ENCODE measurements around the gene BCS1L.

The BCS1L gene, protein sequence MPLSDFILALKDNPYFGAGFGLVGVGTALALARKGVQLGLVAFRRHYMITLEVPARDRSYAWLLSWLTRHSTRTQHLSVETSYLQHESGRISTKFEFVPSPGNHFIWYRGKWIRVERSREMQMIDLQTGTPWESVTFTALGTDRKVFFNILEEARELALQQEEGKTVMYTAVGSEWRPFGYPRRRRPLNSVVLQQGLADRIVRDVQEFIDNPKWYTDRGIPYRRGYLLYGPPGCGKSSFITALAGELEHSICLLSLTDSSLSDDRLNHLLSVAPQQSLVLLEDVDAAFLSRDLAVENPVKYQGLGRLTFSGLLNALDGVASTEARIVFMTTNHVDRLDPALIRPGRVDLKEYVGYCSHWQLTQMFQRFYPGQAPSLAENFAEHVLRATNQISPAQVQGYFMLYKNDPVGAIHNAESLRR

DNA sequence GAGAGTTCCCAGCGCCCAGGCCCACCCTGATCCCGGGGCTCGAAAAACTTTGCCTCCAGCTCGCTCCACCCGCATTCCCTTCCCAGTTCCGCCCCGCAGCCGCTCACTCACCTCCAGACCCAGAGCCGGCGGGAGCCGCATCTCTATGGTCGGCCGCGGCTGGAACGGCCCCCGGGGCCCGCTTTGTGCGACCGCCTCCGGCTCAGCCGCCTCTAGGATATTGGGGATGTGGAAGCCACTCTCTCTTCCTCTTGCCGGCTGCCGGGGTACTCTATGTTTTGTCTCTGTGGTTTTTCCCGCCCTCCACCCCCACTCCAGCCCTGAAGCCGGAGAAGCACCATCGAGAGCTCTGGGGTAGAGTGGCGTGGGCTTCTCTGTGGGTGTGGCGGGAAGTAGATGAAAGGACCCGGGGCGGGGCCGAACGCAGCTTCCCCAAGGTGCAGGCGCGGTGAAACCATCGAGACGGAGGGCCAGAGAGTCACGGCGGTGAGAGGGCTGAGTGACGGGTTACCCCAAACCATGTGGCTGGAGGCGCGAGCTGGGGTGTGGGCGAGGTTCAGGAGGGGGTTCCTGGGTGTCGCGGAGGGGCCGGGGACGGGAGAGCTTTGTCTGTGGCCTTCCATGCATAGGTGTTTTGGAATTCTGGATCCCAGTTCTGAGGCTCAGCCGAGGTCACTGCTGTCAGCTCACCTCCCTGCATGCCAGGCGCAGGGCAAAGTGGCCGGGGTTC lies at the start of gene BCS1L, which contains the start of gene ZNF142:
Gene BCS1L, plus strand, starts transcription at position 426 of the 730 bp plus-strand sequence. CDS start 1,305 bp downstream, outside the sequence.
Gene ZNF142, minus strand, starts transcription at position 366 of the 730 bp plus-strand sequence. CDS start 3,194 bp downstream, outside the sequence.
- DNase-seq: peak; percentile 90

DNA sequence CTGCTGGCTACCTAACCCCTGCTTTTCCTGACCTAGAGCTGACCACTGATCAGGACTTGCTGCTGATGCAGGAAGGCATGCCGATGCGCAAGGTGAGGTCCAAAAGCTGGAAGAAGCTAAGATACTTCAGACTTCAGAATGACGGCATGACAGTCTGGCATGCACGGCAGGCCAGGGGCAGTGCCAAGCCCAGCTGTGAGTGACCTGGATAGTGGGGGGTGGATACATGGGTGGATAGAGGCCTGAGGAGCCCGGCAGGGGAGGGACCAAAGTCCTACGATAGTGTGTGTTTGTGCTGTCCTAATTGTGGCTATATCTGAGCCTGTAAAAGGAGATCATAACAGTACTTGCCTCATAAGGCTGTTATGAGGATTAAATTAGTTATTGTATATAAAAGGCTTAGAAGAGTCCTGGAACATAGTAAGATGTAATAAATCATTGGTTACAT lies 43.6 kb upstream of the BCS1L start:
- DNase-seq: no peak

DNA sequence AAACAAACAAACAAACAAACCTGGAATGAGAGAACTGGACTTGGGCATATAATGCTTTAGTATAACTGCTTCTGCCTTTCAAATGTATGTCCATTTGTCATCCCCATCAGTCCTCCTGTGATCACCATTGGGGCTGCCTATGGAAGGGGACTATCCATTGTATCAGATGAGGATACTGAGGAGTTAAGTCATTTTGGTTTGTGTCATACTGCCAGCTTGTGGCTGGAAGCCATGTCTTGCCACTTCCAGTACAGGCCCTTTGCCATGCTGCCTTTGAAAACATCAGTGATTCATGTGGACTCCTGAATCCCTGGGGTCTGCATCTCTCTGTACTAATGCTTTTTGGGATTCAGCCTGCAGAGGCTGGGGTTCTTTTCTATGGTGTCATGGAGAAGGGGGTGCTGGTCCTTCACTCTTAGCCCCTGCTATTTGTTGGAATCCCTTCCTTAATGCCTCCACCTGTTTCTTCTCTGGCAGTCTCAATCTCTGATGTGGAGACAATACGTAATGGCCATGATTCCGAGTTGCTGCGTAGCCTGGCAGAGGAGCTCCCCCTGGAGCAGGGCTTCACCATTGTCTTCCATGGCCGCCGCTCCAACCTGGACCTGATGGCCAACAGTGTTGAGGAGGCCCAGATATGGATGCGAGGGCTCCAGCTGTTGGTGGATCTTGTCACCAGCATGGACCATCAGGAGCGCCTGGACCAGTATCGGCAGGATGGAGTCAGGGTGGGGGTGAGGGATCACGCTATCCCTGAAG lies 41.2 kb upstream of the BCS1L start:
- peak; percentile 15 for DNase-seq

DNA sequence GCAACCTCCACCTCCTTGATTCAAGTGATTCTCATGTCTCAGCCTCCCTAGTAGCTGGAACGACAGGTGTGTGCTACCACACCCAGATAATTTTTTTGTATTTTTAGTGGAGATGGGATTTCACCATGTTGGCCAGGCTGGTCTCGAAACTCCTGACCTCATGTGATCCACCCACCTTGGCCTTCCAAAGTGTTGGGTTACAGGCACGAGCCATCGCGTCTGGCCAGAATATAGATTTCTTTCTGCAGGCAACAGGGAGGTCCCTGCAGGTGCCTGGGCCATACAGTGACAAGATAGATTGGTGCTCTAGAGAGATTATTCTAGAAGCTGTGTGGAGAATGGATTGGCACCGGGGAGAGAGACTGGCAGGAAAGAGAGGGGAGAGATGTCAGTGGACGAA lies 38.5 kb upstream of the BCS1L start:
- DNase-seq: no peak

DNA sequence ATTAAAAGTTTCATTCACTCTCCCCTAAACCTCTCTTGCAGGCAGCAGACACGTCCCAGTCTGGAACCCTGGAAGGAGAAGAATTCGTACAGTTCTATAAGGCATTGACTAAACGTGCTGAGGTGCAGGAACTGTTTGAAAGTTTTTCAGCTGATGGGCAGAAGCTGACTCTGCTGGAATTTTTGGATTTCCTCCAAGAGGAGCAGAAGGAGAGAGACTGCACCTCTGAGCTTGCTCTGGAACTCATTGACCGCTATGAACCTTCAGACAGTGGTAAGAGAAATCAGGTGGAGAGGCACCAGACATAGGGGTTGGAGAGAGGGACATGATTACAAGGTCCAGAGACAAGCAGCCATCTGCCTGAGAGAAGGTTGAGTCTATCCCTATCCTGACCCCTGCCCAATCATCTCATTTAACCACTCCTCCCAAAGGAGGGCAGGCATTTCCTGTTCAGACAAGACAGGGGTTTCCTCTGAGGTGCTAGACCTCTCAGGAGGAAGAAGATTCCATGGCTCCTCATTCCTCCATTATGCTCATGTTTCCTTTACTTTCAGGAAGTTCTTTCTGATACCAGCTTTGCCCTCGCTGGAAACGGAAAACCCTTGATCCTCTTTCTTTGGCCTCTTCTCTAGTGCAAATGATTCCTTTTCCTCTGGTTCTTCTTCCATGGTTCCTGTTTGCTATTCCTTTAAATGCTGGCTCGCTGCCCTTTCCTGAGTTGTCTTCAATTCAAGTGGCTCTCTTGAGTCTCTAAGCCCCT lies 36.7 kb upstream of the BCS1L start:
- no peak for DNase-seq

DNA sequence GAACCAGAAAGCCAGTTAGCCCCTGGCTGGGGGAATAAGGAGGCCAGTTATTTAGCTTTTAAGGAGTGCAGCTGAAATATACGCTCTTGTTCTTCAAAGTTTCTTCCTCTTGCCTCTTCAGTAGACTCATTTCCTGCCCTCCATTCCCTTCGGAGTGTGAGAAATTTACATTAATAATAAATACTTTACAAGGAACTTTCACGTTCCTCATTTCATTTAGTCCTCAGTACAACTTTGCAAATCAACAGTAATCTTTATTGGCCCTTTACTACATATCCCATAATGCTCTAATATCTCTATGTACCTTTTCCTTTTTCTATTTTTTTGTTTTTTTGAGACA lies 36.1 kb upstream of the BCS1L start:
- no peak for DNase-seq

DNA sequence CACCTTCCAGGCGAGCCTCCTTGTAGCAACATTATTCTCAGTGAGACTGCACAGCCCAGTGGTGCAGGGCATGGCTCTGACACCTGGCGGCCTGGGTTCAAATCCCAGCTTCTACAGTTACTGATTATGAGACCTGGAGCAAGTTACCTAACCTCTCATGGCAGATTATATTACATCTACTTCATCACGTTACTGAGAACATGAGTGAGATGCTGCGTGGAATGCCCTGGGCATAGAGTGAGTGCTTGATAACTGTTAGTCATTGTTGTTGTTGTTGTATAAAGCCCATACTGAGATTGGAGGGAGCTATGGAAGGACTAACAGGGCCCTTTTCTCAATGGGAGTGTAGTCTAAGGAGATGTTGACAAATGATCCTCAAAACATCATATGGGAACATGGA lies 33.1 kb upstream of the BCS1L start:
- no peak for DNase-seq

DNA sequence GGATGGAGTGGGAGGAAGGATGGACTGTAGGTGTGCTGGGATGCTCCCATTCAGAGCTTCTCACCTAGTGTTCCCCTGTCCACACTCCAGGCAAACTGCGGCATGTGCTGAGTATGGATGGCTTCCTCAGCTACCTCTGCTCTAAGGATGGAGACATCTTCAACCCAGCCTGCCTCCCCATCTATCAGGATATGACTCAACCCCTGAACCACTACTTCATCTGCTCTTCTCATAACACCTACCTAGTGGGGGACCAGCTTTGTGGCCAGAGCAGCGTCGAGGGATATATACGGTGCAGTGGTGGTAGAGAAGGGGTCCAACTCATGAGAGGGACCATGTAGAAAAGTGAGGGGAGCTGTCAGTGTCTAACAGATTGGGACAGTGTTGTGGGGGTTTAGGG lies 31.5 kb upstream of the BCS1L start:
- no peak for DNase-seq

DNA sequence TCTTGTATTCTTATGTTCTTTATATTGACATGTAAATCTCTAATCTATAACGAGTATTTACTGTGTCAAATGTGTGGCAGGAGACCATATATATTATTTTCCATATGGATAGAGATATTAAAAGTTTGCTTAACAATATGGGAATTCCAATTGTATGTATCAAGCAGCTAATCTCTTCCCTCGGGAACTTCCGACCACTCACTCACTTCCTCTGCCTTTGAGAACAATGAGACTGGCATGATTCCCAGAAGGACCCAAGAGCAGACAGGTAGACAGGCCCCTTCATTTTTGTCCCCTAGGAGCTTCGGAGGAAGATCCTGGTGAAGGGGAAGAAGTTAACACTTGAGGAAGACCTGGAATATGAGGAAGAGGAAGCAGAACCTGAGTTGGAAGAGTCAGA lies 27.6 kb upstream of the BCS1L start:
- DNase-seq: no peak

DNA sequence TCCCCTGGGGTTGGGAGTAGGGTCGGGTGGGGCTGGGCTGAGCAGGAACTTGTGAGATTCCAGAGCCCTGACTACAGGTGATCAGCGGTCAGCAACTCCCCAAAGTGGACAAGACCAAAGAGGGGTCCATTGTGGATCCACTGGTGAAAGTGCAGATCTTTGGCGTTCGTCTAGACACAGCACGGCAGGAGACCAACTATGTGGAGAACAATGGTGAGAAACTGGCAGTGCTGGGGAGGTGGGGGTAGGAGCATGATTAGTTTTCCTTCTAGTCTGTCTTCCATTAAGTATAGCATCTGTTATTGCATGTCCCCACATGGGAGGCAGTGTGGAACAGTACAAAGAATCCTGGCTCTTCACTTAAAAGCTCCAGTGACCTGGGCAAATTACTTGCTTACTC lies 23.8 kb upstream of the BCS1L start:
- DNase-seq: no peak

DNA sequence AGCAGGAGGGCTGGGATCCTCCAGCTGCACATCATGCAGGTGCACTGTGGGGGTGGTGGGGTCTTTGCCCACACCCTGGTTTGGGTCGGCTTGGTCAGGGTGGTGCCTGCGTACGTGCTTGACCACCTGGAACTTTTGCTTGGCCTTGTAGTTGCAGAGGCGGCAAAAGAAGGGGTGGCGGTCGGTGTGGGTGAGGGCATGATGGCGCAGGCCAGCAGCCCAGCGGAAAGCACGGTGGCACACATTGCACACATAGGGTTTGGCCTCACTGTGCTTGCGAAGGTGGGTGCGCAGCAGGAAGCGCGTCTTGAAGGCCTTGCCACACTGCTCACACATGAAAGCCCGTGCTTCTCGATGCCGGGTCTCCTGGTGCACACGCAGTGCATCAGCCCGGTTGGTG lies 21.1 kb upstream of the BCS1L start:
- DNase-seq: no peak

DNA sequence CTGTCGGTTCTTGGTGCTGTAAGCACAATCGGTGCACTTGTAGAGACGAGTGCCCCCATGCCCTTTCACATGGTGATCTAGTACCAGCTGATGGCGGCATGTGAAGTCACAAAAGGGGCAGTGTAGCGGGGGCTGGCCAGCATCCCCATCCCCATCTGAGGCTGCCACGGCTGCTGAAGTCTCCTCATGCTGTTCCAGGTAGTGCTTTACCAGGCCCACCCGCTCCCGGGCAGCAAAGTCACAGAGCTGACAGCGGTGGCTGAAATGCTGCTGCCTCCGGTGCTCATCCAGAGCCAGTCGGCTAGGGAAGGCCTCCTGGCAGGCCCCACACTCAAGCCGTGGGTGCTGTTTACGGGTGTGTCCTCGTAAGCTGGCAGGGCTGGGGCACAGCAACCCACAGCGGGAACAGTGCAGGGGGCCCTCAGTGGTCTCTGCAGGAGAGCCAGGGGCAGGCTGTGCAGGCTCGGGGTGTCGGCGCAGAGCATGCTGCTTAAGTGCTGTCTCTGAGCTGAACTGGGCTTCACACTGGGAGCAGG lies 17.3 kb upstream of the BCS1L start:
- no peak for DNase-seq

DNA sequence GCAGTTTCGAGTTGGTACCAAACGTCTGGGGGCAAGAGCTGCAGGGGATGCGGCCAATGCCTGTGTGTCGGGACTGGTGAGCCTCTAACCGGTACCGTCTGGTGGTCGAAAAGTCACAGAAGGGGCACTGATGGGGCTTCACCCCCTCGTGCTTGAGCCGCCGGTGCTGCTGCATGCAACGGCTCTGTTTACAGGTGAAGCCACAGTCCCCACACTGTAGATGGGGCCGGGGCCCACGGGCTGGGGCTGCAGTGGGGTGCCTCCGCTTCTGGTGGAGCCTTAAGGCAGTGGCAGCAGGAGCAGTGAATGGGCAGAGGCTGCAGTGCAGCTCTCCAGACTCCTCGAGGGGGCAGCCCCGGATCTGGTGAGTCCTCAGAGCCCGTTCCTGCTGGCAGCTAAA lies 16.7 kb upstream of the BCS1L start:
- DNase-seq: no peak

DNA sequence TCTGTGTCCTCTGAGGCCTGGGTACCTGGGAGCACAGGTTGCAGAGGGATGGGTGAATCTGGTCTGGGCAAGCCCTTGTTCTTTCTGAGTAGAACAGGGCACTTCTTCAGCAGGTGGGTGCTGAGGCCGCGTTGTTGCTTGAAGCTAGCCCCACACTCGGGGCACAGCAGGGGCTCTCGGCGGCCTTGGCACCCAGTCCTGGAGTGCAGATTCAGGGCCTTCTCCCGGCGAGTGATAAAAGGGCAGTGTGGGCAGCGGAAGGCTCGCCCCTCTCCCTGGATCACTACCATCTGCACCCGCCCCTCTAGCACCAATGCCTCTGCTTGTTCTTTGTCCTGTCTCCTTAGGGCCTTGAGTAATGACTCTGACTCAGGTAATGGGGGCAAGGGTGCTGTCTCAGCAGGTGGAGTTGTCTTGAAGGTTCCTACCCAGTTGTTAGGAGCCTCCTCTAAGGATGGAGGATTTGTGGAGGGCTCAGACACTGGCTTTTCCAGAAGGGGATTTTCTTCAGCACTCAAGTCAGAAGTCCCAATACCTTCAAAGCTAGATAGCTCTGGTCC lies 15.7 kb upstream of the BCS1L start:
- no peak for DNase-seq

DNA sequence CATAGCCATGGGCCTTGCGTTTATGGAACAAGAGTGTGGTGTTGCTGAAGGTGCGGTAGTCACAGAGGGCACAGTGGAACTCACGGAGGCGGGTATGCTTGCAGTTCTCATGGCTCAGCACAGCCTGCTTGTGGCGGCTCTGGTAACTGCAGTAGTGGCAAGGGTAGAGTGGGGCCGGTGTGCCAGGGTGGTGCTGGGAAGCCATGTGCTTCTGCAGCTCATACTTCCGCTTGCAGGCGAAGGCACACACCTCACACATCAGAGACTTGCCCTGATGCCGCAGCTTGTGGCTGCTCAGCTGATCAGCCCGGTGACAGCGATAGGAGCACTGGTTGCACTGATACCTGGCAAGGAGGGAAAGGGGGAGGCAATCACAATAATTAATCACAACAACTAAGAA lies 14.8 kb upstream of the BCS1L start:
- DNase-seq: no peak

DNA sequence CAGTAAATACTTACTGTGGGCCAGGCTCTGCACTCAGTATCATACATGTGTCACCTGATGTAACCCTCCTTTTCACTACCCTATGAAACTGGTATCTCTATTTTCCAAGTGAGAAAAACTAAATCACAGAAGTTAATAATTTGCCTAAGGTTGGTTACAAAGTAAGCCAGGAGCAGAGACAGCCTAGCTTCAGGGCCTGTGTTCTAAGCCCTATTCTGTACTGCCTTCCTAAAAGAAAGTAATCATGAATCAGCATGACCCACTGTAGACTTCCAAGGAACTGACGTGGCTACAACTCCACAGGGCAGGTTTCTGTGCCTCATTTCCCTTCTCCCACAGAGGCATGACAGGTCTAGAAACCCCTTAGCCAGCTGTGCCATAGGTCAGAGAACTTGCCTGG lies 14.4 kb upstream of the BCS1L start:
- DNase-seq: no peak

DNA sequence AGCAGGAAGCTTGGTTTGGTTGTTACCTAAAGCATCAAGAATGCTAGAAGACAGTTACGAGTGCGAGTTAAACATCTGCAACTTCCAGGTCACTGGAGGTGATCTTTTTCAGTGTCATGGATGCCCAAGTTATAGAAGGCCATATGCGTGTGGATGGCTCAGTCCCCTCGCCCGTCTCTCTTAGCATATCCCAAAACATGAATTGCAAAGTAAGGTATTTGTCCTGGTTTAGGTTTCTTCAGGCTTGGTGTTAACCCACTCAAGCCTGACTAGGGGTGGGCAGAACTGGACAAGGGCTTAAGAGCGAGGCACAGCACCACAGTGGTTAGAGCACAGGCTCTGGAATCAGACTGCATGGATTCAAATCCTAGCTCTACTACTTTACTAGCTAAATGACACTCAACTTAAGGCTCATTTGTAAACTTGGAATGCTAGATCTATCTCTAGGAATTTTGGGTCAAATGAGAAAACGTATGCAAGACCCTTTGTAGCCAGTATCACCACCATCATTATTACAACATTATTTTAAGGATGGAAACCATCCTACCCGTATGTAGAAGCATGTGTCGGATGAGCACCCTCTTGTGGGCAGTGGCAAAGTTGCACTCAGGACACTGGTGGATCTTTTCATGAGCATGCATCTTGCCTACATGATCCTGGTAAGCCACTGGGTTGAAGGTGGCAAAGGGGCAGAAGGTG lies 11.2 kb upstream of the BCS1L start:
- DNase-seq: peak; percentile 33

DNA sequence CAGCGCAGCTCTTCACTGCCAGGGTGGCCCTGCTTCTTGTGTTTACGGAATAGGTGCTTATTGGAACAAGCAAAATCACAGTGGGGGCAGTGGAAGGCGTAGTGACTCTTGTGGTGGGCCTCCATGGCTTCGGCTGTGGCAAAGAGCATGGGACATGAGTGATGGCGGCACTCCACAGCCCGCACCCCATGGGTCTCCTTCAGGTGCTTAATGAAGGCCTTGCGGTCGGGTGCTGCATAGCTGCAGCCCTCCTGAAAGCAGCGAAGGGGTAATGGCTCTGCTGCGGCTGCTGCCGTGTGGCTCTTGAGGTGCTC lies 10.7 kb upstream of the BCS1L start:
- DNase-seq: no peak

DNA sequence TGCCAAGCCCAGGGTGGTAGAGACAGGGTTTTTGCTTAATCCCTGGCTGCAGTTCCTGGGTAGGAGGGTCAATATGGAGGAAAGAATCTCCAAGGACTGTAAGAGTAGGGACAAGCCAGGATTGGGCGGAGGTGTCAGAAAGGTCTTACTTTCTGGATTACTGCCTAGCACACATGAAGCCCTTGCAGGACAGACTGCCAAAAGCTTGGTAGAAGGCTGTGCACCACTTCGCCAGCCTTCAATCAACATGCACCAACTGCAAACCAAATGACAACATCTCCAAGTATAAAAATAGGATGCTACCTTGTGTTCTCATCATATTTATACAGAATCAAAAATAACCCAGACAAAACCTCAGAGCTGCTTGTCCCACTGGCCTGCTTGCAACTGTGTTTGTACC lies 3.7 kb upstream of the BCS1L start:
- DNase-seq: no peak

DNA sequence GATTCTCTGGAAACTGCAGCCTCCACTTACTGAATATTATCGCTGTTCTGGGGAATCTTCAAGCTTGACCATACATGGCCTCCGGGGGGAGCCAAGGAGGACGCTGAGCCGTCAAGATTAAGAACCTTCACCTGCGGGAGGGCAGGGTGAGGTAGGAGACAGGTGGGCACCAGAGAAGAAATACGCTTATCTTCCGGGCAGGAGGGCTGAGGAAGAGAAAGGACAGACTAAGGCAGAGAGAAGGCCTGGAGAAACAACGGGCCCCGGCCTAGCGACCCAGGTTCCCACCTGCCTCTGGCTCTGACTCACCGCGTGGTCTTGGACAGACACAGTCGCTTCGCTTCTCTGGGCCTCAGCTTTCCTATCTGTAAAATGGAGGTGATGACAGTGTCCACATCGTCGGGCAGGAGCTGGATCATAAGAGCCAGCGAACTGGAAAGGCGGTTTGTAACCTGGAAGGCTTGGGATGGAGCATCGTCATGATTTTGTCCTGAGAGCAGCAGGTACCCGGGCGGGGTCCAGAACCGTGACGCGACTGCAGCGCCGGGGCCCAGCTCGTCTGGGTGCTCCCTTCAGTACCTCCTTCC lies 719 bp upstream of the BCS1L start:
- DNase-seq: peak; percentile 70

DNA sequence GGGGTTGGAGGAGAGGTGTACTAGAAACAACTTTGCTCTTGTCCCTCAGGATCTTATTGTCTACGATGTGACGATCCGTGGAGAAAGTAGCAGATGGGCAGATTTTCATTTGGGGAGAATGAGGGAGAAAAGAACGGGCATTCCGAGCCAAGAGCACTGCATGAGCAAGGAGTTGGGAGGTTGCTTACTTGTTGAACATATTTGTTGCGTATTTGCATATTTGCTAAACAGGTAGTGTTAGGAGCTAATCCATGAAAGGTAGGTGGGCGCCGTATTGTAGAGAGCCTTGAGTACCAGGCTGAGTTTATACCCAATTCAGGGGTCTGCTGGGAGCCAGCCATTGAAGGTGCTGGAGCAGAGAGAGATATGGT lies 490 bp downstream of the BCS1L start:
- no peak for DNase-seq
